Smooth muscle cell of the coronary artery (primary cell): ENCODE results near the gene PTGIS. TPM values are rescaled to one million over a fixed set of nuclear protein-coding genes. Genes with fewer than 3 reads are reported as not detected.

Experiments
- total RNA-seq: library from RNA; depleted of rRNA; stranded (reverse); fragments of >200 nt; gene quantifications from 2 replicates; pipeline ENCODE4 v1.2.3, GENCODE V29; 2014; ENCODE audit warnings: low replicate concordance

PTGIS gene
- 157 and 209 TPM in 2 replicates for total RNA-seq

GRCh38 chr20:49567421-49568277 lies at the start of gene PTGIS:
Gene PTGIS, minus strand, starts transcription at chr20:49568137. Its CDS starts 21 bp downstream, at chr20:49568116.

GRCh38 chr20:49482621-49483017 lies 85.3 kb downstream of the PTGIS start, which contains the start of gene KCNB1:
Gene KCNB1, minus strand, starts transcription at chr20:49482668. Its CDS starts 188 bp downstream, at chr20:49482480.

Other genes starting within 250 kb of the PTGIS start
- gene KCNB1, start 85.5 kb downstream of the PTGIS start, total RNA-seq = under 0.01 and 0.12 TPM in 2 replicates
- 12.3 and 20.4 TPM in 2 replicates for gene B4GALT5, start 145.7 kb upstream of the PTGIS start, total RNA-seq
- 4.1 and 9.5 TPM in 2 replicates for gene SLC9A8, start 244.7 kb upstream of the PTGIS start, total RNA-seq